Measurements from ENCODE around the gene RTL10. TPM values are rescaled to one million over a fixed set of nuclear protein-coding genes. Genes with fewer than 3 reads are reported as not detected.

The RTL10 gene
- total RNA-seq, 1 donor from 2014 or later, result 20.3 TPM

DNA sequence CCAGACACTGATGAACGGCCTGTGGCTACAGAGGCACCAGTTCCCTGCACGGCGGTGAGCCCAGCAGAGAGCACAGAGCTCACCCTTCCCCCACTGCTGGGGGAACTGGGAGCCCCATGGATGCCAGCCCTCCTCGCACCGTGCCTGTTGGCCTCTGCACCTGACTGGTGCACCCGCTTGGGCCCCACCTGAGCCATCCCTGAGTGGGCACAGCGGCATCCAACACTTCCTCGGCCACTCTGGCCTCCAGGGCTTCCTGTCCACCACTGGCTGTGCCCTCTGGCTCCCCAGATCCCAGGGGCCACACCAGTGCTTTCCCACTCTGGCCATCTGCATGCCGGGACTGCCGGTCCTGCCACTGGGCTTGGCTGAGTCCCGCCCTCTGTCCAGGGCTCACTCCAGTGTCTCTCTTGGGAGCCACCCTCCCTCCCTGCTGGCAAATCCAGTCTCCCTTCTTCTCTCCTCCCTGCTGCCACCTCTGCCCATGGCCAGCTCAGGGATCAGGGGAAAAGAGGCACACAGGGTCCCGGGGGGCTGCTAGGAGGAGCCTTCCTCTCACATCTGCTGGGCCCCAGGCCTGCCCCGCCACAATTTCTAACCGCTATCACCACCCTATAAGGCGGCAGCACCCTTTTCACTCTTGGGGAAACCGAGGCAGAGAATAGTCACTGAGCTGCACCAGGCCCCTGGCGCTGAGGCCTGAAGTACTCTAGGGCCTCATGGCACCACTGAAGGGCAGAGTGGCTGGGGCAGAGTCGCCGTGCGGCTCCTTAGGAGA is 33.0 kb downstream of the RTL10 start:
- Mint-ChIP-seq H3K9me3 (ENCODE audit: unreplicated experiment) (no peaks in the 10 kb centered on the region), H3K36me3 (ENCODE audit: low read depth, unreplicated experiment) (no peaks in the 10 kb centered on the region), H3K4me1 (ENCODE audit: unreplicated experiment) (peaks cover 5% of the 10 kb centered on the region), H3K27ac (ENCODE audit: unreplicated experiment) (no peak overlapping the region), H3K27me3 (ENCODE audit: unreplicated experiment) (peaks cover 5% of the 10 kb centered on the region), H3K4me3 (ENCODE audit: unreplicated experiment) (no peak overlapping the region)
- TF ChIP-seq, protein P1, sequence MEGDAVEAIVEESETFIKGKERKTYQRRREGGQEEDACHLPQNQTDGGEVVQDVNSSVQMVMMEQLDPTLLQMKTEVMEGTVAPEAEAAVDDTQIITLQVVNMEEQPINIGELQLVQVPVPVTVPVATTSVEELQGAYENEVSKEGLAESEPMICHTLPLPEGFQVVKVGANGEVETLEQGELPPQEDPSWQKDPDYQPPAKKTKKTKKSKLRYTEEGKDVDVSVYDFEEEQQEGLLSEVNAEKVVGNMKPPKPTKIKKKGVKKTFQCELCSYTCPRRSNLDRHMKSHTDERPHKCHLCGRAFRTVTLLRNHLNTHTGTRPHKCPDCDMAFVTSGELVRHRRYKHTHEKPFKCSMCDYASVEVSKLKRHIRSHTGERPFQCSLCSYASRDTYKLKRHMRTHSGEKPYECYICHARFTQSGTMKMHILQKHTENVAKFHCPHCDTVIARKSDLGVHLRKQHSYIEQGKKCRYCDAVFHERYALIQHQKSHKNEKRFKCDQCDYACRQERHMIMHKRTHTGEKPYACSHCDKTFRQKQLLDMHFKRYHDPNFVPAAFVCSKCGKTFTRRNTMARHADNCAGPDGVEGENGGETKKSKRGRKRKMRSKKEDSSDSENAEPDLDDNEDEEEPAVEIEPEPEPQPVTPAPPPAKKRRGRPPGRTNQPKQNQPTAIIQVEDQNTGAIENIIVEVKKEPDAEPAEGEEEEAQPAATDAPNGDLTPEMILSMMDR (IDR thresholded peaks at IDR 0.05; ENCODE audit: unreplicated experiment), result no peak
- peak; percentile 1 for DNase-seq (ENCODE audit: low spot score)

DNA sequence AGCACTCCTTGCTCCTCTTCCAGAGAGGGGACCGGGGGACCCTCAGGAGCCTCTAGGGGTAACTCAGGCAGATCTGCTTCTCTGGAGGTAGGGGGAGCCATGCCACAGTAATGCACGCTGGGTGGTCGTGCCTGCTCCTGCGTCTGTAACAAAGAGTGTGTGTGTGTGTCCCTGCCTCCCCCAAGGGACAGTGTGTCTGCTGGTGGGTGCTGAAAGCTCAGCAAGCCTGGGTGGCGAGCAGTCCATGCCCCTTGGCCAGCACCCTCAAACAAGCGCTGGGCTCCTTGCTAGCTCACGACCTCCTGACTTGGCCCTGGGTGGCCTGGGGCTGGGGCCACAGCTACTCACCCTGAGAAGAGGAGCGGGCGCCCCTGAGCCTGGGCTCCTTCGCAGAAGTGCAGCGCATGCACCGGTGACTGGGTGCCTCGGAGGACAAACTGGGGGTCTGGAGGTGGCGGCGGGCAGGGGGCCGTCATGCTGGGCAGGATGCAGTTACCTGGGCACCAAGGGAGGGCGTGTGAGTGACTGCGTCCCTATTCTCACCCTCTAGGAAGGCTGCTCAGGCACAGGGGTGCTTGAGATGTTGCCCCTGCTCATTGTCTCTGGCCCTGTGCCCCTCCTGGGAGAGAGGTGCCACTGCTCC is 33.7 kb downstream of the RTL10 start:
- Mint-ChIP-seq H3K27ac (ENCODE audit: unreplicated experiment) (no peak overlapping the region), H3K4me1 (ENCODE audit: unreplicated experiment) (peaks cover 5% of the 10 kb centered on the region), H3K36me3 (ENCODE audit: low read depth, unreplicated experiment) (peaks cover 4% of the 10 kb centered on the region), H3K27me3 (ENCODE audit: unreplicated experiment) (peaks cover 4% of the 10 kb centered on the region), H3K9me3 (ENCODE audit: unreplicated experiment) (no peaks in the 10 kb centered on the region), H3K4me3 (ENCODE audit: unreplicated experiment) (no peak overlapping the region)
- peak; percentile 4 for DNase-seq (ENCODE audit: low spot score)
- TF ChIP-seq, protein P1 (IDR thresholded peaks at IDR 0.05; ENCODE audit: unreplicated experiment), result no peak

DNA sequence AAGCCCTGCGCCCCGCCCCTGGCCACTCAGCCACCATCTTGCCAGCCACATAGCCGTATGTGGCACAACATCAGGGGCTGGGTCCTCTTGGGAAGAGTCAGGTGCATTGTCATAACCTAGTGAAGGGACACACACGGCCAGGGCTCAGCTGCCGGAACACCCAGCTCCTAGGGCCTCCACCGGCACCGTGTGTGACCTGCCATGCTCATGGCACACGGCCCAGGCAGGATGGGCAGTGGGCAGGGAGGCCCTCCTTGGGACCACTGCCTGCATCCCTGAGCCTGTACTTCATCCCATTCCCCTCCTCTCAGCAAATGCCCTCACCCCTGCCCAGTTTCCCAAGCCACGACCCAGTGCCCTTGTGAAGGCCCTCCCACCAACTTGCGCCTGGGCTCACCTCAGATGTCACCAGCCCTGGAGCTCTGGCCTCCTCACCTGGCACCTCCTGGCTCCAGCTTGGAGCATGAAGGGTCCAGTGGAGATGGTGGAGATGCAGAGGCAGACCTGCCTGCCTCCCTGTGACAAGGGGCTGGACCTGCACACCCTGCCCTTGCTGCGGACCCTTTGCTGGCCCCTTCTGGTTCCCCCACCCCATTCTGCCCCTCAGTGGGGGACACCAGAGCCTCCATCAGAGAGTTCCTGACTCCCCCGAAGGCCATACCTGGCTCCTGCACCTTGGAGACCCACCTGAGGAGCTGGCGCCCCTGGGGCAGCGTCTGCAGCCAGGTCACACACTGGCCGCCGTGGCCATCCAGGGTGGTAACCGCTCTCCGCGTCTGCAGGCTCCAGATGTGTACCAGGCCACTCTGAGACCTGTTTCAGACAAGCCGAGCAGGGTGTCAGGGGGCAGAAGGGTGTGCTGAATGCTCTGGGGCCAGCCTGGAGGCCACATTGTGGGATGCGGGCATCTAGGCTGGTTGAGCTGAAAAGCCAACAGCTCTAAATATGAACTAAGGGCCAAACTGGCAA is 34.5 kb downstream of the RTL10 start:
- Mint-ChIP-seq H3K4me3 (ENCODE audit: unreplicated experiment) (no peak overlapping the region), H3K9me3 (ENCODE audit: unreplicated experiment) (no peaks in the 10 kb centered on the region), H3K27me3 (ENCODE audit: unreplicated experiment) (peaks cover 4% of the 10 kb centered on the region), H3K27ac (ENCODE audit: unreplicated experiment) (no peak overlapping the region), H3K4me1 (ENCODE audit: unreplicated experiment) (peaks cover 5% of the 10 kb centered on the region), H3K36me3 (ENCODE audit: low read depth, unreplicated experiment) (peaks cover 4% of the 10 kb centered on the region)
- TF ChIP-seq, protein P1 (IDR thresholded peaks at IDR 0.05; ENCODE audit: unreplicated experiment), result no peak
- peak; percentile 1 for DNase-seq (ENCODE audit: low spot score)

DNA sequence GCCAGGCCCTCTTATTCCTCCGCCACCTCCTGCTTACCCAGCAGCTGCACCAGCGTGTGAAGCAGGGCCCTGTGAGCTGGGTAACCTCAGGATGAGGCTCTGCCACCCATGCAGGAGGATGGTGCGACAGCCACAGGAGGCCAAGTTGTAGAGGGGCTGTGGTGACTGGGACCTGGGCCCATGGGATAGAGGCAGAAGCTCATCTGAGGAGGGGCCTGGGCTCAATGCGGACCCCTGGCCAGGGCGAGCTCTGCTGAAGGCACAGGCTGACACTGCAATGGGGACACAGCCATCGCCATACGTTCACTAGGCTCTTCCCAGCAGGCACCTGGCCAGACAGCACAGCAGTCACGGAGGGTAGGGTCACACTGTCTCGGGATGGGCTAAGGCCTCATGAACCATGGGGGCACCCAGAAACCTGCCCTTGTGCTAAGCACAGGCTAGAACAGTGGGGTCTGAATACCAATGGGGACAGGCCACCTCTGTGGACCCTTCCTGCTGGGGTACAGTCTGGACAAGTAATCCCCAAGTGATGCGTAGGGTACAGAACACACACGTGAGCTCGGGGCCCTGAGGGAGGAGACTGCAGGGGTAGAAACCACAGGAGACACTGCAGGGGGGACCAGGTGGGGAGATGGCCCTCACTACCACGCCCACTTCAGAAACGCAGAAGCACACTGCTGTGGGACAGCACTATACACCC is 35.3 kb downstream of the RTL10 start:
- Mint-ChIP-seq H3K4me1 (ENCODE audit: unreplicated experiment) (peaks cover 5% of the 10 kb centered on the region), H3K4me3 (ENCODE audit: unreplicated experiment) (no peak overlapping the region), H3K36me3 (ENCODE audit: low read depth, unreplicated experiment) (peaks cover 4% of the 10 kb centered on the region), H3K9me3 (ENCODE audit: unreplicated experiment) (no peaks in the 10 kb centered on the region), H3K27me3 (ENCODE audit: unreplicated experiment) (peaks cover 4% of the 10 kb centered on the region), H3K27ac (ENCODE audit: unreplicated experiment) (no peak overlapping the region)
- DNase-seq (ENCODE audit: low spot score), result no peak
- TF ChIP-seq, protein P1 (IDR thresholded peaks at IDR 0.05; ENCODE audit: unreplicated experiment), result no peak

Measured in endothelial cell (in vitro differentiated cells).